ENCODE measurements around the gene CFAP221. TPM values are rescaled to one million over a fixed set of nuclear protein-coding genes. Genes with fewer than 3 reads are reported as not detected.

Gene CFAP221
- total and polyA plus RNA-seq, 9 donors = 0.24 to 23.4 (median 2.4) TPM

DNA sequence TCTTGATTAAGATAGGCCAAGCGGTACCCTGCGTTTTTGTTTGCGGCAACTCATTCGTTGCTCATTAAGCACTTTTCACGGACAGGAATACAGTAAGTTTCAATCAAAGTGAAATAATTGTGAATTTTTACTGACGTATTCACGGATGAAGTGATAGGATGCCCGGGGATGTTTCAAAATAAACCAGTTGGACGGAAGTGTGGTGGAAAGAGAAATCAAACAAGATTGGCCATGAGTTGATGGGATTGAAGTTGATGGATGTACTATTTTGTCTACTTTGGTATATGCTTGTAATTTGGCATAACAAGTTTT, 135.2 kb downstream of the CFAP221 start:
- Histone ChIP-seq H3K27ac (no peak overlapping the region), H3K36me3 (no peaks in the 10 kb centered on the region), H3K4me3 (peak overlapping the region; percentile 57), H3K9me3 (no peaks in the 10 kb centered on the region), H3K27me3 (no peaks in the 10 kb centered on the region), H3K4me1 (ENCODE audit: insufficient read depth) (peaks cover 10% of the 10 kb centered on the region)
- no peak for DNase-seq
- intact Hi-C loops (cut with DNase I) = no loop called here
- 1 to 2% (median 1%) methylated on average over 9 of the region's 9 CpGs for WGBS, 3 donors
- TF ChIP-seq EP300 (IDR thresholded peaks at IDR 0.05) = no peak
- TF ChIP-seq POLR2A (IDR thresholded peaks at IDR 0.05) = no peak
- TF ChIP-seq, protein P1, sequence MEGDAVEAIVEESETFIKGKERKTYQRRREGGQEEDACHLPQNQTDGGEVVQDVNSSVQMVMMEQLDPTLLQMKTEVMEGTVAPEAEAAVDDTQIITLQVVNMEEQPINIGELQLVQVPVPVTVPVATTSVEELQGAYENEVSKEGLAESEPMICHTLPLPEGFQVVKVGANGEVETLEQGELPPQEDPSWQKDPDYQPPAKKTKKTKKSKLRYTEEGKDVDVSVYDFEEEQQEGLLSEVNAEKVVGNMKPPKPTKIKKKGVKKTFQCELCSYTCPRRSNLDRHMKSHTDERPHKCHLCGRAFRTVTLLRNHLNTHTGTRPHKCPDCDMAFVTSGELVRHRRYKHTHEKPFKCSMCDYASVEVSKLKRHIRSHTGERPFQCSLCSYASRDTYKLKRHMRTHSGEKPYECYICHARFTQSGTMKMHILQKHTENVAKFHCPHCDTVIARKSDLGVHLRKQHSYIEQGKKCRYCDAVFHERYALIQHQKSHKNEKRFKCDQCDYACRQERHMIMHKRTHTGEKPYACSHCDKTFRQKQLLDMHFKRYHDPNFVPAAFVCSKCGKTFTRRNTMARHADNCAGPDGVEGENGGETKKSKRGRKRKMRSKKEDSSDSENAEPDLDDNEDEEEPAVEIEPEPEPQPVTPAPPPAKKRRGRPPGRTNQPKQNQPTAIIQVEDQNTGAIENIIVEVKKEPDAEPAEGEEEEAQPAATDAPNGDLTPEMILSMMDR (IDR thresholded peaks at IDR 0.05) = no peak

DNA sequence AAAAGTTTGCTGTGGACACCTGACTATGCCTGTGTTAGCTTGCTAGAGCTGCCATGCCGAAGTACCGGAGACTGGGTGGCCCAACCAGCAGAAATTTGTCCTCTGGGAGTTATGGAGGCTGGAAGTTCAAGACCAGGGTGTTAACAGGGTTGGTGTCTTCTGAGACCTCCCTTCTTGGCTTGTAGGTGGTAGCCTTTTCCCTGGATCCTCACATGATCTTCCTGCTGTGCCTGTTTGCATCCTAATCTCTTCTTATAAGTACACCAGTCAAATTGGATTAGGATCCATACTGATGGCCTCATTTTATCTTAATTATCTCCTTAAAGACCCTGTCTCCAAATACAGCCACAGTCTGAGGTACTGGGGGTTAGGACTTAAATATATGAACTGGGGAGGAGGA, 135.6 kb downstream of the CFAP221 start:
- H3K9me3 ChIP-seq = no peaks in the 10 kb centered on the region
- peak overlapping the region; percentile 57 for H3K4me3 ChIP-seq
- TF ChIP-seq POLR2A (IDR thresholded peaks at IDR 0.05) (no peak), EP300 (IDR thresholded peaks at IDR 0.05) (no peak)
- TF ChIP-seq, protein P1 (IDR thresholded peaks at IDR 0.05) = no peak
- WGBS, 3 donors = 64 to 71% (median 67%) methylated on average over 2 of the region's 2 CpGs
- H3K36me3 ChIP-seq = no peaks in the 10 kb centered on the region
- DNase-seq = no peak
- intact Hi-C loops (cut with DNase I) = no loop called here
- no peaks in the 10 kb centered on the region for H3K27me3 ChIP-seq
- H3K4me1 ChIP-seq (ENCODE audit: insufficient read depth) = peaks cover 12% of the 10 kb centered on the region
- no peak overlapping the region for H3K27ac ChIP-seq

DNA sequence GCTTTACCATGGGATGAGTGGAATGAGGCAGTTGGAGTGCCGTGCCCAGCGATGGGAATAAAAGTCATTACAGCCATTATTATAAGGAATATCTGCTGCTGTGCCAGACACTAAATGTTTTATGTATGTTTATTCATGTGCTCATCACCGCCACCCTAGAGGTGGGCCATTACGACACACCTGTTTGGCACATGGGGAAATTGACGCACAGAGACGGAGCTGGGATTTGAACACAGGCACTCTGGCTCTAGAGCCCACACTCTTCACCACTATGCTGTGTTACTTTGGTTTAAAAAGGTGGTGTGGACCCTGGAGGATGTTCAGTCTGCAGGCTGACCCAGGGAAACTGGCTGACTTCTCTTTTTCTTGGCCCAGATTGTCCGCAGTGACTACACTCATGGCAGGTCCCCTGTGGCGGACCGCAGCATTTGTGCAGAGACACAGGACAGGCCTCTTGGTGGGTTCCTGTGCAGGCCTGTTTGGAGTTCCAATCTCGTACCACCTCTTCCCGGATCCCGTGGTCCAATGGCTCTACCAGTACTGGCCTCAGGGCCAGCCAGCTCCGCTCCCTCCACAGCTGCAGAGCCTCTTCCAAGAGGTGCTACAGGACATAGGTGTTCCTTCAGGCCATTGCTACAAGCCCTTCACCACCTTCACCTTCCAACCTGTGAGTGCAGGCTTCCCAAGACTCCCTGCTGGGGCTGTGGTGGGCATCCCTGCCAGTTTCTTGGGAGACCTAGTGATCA, 136.4 kb downstream of the CFAP221 start:
- intact Hi-C loops (cut with DNase I) = no loop called here
- WGBS, 3 donors = 93 to 99% (median 98%) methylated on average over 13 of the region's 13 CpGs
- no peak overlapping the region for H3K4me3 ChIP-seq
- H3K9me3 ChIP-seq = no peaks in the 10 kb centered on the region
- no peak overlapping the region for H3K27ac ChIP-seq
- DNase-seq = no peak
- peaks cover 12% of the 10 kb centered on the region for H3K4me1 ChIP-seq (ENCODE audit: insufficient read depth)
- no peaks in the 10 kb centered on the region for H3K36me3 ChIP-seq
- TF ChIP-seq POLR2A (IDR thresholded peaks at IDR 0.05) = no peak
- no peak for TF ChIP-seq EP300 (IDR thresholded peaks at IDR 0.05)
- TF ChIP-seq, protein P1 (IDR thresholded peaks at IDR 0.05) = no peak
- no peaks in the 10 kb centered on the region for H3K27me3 ChIP-seq

DNA sequence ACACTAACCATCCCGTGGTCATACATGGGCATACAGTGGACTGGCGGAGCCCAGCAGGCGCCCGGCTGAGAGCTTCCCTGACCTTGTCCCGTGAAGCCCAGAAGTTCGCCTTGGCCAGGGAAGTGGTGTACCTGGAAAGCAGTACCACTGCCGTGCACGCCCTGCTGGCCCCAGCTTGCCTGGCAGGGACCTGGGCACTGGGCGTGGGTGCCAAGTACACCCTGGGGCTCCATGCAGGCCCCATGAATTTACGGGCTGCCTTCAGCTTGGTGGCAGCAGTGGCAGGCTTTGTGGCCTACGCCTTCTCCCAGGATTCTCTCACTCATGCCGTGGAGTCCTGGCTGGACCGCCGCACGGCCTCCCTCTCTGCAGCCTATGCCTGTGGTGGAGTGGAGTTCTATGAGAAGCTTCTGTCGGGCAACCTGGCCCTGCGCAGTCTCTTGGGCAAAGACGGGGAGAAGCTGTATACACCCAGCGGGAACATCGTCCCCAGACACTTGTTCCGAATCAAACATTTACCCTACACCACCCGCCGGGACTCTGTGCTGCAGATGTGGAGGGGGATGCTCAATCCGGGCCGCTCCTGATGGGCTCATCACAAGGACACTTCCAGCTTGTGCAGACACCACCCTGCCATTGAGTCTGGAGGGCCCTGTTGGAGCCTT, 137.1 kb downstream of the CFAP221 start:
- 91 to 93% (median 92%) methylated on average over 25 of the region's 25 CpGs for WGBS, 3 donors
- DNase-seq = no peak

More for the DNA sequence above, 137.1 kb downstream of the CFAP221 start:
- H3K4me1 ChIP-seq (ENCODE audit: insufficient read depth) = peaks cover 12% of the 10 kb centered on the region
- no peaks in the 10 kb centered on the region for H3K9me3 ChIP-seq
- H3K27me3 ChIP-seq = no peaks in the 10 kb centered on the region
- H3K36me3 ChIP-seq = no peaks in the 10 kb centered on the region
- intact Hi-C loops (cut with DNase I) = no loop called here
- no peak overlapping the region for H3K4me3 ChIP-seq
- no peak overlapping the region for H3K27ac ChIP-seq
- TF ChIP-seq EP300 (IDR thresholded peaks at IDR 0.05) (no peak), POLR2A (IDR thresholded peaks at IDR 0.05) (no peak)
- TF ChIP-seq, protein P1 (IDR thresholded peaks at IDR 0.05) = no peak
